Stimulated activated naive CD8-positive, alpha-beta T cell treated with anti-CD3 and anti-CD28 coated beads, Interleukin-15, Interleukin-2, amounts not matched to agents 100 ng/mL and 50 ng/mL, for 24 hours (primary cell): ENCODE data around the gene LCE1F.

ENCODE experiments used
- H3K27ac Mint-ChIP-seq: one replicate; pipeline ENCODE4 v1.8.0; 2021; ENCODE audit warnings: mild to moderate bottlenecking, mixed read lengths
- H3K27me3 Mint-ChIP-seq: one replicate; pipeline ENCODE4 v1.8.0; 2021; ENCODE audit warnings: mixed read lengths
- H3K36me3 Mint-ChIP-seq: one replicate; pipeline ENCODE4 v1.8.0; 2021; ENCODE audit warnings: low read depth, mixed read lengths
- H3K4me1 Mint-ChIP-seq: one replicate; pipeline ENCODE4 v1.8.0; 2021; ENCODE audit warnings: low read depth, mixed read lengths
- H3K4me3 Mint-ChIP-seq: one replicate; pipeline ENCODE4 v1.8.0; 2021; ENCODE audit warnings: mild to moderate bottlenecking, mixed read lengths
- H3K9me3 Mint-ChIP-seq: one replicate; pipeline ENCODE4 v1.8.0; 2021; ENCODE audit warnings: mixed read lengths

LCE1F gene, protein sequence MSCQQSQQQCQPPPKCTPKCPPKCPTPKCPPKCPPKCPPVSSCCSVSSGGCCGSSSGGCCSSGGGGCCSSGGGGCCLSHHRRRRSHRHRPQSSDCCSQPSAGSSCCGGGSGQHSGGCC

DNA sequence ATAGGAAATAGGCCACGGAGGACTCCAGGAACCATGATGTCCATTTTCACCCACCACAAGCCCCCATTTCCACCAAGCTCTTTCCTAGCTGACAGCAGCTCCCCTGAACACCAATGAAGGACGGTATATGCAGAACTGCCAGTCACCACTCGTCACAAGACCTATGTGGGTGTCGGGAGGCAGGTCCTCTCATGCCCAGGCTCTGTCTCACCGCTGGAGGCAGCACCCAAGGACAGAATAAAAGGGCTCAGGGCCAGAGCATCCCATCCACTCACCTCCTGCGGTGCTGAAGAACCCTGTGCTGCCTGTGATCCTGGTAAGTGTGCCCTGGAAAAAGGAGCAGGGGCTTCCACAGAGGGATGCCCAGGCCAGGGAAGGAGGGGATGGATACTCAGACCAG is at the start of gene LCE1F:
LCE1F (plus strand) TSS at position 266 of the 400 bp plus-strand sequence. CDS start 1,232 bp downstream, outside the sequence.
- peaks cover 30% of the 10 kb centered on the region for H3K27me3 Mint-ChIP-seq
- no peak within 1 kb of the TSS for H3K27ac Mint-ChIP-seq
- no peaks in the 10 kb centered on the region for H3K36me3 Mint-ChIP-seq
- peaks cover 7% of the 10 kb centered on the region for H3K9me3 Mint-ChIP-seq
- no peak within 1 kb of the TSS for H3K4me3 Mint-ChIP-seq
- H3K4me1 Mint-ChIP-seq, result no peaks in the 10 kb centered on the region

DNA sequence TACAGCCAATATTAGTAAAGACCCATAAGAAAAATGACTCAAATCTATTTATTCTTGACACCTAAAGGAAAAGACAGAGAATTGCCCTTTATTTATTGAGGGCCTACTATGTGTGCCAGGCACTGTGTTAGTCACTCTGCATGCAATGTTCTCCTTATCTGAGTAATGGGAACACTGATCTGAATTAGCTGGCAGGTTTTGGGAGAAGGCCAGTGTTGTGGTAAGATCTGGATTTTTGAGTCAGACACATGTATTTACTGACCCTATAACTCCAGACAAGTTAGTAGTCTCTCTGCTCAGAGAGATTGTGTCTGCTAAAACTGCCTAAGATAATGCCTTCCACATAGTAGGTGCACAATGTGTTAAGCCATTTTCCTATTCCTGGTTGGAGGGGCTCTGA is 49.7 kb upstream of the LCE1F start:
- H3K27ac Mint-ChIP-seq, result no peak overlapping the region
- no peaks in the 10 kb centered on the region for H3K9me3 Mint-ChIP-seq
- no peak overlapping the region for H3K4me3 Mint-ChIP-seq
- no peaks in the 10 kb centered on the region for H3K4me1 Mint-ChIP-seq
- peaks cover 12% of the 10 kb centered on the region for H3K27me3 Mint-ChIP-seq
- H3K36me3 Mint-ChIP-seq, result no peaks in the 10 kb centered on the region

DNA sequence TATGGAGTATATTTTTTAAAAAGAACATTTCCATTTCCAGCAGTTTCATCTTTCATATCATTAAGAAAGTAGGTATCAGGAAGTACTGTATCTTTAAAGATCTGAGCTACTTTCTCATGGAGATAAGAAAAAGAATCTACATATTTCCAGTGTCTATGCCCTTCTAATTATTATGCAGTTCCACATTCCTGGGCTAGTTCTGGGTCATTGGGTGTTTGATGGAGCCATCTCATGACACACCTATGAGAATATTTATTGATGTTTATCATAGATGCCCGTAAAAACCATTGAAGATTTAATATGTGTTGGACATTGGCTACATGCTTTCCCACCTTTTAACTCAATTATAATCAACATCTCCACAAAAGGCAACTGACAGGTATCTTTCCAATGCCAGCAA is 46.0 kb upstream of the LCE1F start:
- H3K27me3 Mint-ChIP-seq, result peaks cover 25% of the 10 kb centered on the region
- no peaks in the 10 kb centered on the region for H3K4me1 Mint-ChIP-seq
- H3K27ac Mint-ChIP-seq, result no peak overlapping the region
- no peak overlapping the region for H3K4me3 Mint-ChIP-seq
- H3K36me3 Mint-ChIP-seq, result no peaks in the 10 kb centered on the region
- no peaks in the 10 kb centered on the region for H3K9me3 Mint-ChIP-seq

DNA sequence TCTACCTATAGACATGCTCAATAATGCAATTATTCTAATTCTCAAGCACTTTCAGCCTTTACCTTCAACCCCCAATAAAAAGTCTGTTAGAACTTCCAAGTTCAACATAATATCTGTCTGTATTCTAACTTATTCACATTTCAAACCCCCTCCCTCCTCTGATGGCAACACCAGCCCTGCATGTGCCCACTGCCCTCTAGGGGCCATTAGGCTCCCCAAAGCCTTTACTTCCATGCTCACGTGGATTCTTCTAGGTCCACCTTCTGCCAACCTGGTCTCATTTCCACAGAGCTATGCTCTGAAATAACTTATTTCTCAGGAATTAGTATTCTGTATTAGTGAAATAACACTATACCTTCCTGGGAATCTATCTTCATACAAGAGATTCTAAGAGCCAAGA is 39.3 kb upstream of the LCE1F start:
- Mint-ChIP-seq H3K9me3 (no peaks in the 10 kb centered on the region), H3K27ac (no peak overlapping the region), H3K4me3 (no peak overlapping the region), H3K4me1 (no peaks in the 10 kb centered on the region), H3K27me3 (peaks cover 31% of the 10 kb centered on the region), H3K36me3 (no peaks in the 10 kb centered on the region)

DNA sequence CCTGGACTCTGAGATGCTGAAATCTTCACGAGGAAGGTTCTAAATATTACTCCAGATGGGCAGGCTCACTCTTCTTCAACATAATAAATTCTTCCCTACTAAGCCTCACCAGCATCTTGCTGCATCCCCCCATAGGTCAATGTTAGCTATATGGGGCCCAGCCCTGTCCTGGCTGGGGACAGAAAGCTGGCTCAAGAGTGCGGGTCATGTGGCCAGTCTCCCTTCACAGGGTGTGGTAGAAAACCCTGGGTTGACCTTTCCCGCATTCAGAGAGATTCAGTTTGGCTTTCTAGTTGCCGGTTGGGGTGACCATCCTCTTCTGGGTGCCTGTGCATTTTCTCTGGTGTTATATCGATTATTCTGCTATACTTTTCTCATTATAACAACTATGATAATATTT is 36.9 kb upstream of the LCE1F start:
- peaks cover 24% of the 10 kb centered on the region for H3K27me3 Mint-ChIP-seq
- no peaks in the 10 kb centered on the region for H3K4me1 Mint-ChIP-seq
- H3K27ac Mint-ChIP-seq, result no peak overlapping the region
- no peaks in the 10 kb centered on the region for H3K9me3 Mint-ChIP-seq
- H3K36me3 Mint-ChIP-seq, result no peaks in the 10 kb centered on the region
- no peak overlapping the region for H3K4me3 Mint-ChIP-seq

DNA sequence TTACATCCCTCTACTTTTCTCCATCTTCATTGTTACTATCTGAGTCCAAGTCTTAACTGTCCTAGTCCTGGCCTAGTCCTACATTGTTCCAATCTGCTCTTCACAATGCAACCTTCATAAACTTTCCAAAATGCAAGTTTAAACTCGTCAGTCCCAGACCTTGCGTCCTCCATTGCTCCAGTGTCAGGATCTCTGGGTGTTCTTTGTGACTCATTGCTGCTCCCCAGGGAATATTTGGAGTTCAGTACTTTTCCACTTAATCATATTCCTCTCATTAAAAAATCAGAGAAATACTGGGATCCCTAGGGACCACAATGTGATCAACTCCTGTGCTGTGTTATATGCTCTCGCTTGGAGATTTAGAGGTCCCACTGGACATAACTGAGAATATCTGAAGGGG is 35.1 kb upstream of the LCE1F start:
- no peak overlapping the region for H3K4me3 Mint-ChIP-seq
- H3K9me3 Mint-ChIP-seq, result no peaks in the 10 kb centered on the region
- H3K27ac Mint-ChIP-seq, result no peak overlapping the region
- H3K27me3 Mint-ChIP-seq, result peaks cover 23% of the 10 kb centered on the region
- H3K36me3 Mint-ChIP-seq, result no peaks in the 10 kb centered on the region
- H3K4me1 Mint-ChIP-seq, result no peaks in the 10 kb centered on the region

DNA sequence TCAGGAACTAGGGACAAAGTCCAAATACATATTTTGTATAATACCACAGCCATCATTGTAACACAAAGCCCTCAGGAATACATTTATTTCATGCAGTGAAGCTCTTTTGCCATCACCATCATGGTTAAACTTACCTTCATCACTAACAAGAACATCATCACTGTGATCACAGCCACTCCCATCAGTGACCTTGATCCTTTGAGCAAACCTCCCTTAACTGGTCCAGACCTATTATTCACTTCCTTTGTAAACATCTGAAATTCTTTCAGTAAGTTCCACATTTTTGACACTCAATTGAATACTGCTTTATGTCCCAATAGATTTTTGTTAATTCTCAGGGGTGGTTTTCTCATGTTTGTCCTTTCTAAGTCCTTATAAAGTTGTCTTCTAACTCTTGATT is 33.3 kb upstream of the LCE1F start:
- Mint-ChIP-seq H3K36me3 (no peaks in the 10 kb centered on the region), H3K27ac (no peak overlapping the region), H3K4me3 (no peak overlapping the region), H3K4me1 (no peaks in the 10 kb centered on the region), H3K9me3 (no peaks in the 10 kb centered on the region), H3K27me3 (peaks cover 24% of the 10 kb centered on the region)

DNA sequence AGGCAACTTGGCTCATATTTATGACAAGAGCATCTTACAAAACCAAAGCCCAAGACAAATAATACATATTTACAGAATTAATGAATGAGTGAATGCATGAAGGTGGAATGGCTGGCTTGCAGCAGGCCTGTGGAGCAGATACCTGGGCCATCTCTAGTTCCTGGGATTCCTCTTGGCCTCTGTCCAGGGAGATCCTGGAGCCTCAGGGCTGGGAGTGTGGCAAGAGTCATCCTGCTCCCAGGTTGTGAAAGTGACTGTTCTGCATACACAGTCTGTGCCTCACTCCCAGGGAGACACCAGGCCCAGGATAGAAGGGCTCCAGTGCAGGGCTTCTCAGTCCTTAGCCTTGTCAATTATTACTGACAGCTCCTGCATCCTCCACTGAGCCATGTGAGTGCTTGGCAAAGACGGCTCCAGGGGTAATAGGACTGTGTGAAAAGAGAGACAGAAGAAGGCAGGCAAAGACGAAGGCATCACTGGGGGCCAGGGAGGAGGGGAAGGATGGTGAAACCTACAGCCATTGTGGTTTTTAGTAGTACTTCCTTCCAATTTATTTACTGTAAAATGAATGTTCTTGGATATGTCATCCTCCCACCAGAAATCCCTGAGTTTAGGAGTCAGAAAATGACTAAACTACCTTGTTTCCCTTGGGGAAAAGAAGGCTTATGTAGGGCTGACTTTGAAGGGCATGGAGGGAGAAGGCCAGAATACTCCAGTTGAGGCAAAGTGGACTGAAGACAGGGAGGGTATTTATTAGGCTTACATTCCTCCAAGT is 31.4 kb upstream of the LCE1F start:
- H3K4me1 Mint-ChIP-seq, result no peaks in the 10 kb centered on the region
- H3K9me3 Mint-ChIP-seq, result no peaks in the 10 kb centered on the region
- peaks cover 18% of the 10 kb centered on the region for H3K27me3 Mint-ChIP-seq
- no peak overlapping the region for H3K27ac Mint-ChIP-seq
- H3K36me3 Mint-ChIP-seq, result no peaks in the 10 kb centered on the region
- no peak overlapping the region for H3K4me3 Mint-ChIP-seq

DNA sequence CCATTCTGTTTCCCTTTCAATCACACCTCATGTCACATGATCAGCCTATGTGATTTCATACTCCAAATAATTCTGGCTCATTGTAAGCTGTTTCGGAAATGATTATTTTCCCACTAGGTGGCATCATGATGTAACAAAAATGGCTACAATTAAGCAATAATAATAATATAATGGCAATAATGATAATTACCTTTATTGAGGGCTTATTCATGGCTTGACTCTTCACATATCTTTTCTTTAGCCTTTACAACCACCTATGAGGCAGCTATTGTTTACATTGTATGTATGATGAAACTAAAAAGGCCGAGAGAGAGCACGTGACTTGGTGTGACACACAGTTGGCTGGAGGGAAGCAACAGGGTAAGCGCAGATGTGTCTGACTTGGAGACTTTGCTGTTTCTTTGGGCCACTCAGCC is 29.6 kb upstream of the LCE1F start:
- Mint-ChIP-seq H3K4me3 (no peak overlapping the region), H3K36me3 (no peaks in the 10 kb centered on the region), H3K27me3 (peaks cover 13% of the 10 kb centered on the region), H3K4me1 (no peaks in the 10 kb centered on the region), H3K9me3 (no peaks in the 10 kb centered on the region), H3K27ac (no peak overlapping the region)

DNA sequence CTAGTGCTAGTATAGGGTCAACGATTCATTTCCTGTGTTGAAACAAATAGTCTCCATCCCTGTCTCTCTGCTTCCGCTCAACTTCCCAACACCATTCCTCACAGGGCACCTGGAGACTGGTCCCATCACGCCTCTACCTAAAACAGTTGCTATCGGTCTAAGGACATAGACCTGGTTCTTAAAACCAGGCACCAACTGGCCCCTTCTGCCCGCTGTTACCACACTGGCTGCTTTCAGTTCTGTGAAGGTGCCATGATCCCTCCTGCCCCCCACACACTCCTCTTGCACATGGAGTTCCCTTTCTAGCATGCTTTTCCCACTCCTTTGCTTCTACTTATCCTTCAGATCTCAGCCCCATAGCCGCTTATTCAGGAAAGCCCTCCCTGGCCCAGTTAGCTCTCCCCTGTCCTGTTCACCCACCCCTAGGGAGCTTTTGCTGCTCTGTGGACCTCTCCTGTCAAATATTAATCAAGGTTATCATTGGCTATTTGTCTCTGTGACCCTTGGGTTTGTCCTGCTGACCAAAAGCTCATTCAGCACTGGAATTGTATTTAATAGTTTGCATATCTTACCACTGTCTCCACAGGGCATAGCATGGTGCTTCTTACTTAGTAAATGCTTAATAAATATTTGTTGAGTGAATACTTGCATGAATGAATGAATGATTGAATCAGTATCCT is 29.0 kb upstream of the LCE1F start:
- H3K4me1 Mint-ChIP-seq, result no peaks in the 10 kb centered on the region
- no peak overlapping the region for H3K27ac Mint-ChIP-seq
- H3K27me3 Mint-ChIP-seq, result peaks cover 13% of the 10 kb centered on the region
- no peaks in the 10 kb centered on the region for H3K36me3 Mint-ChIP-seq
- no peaks in the 10 kb centered on the region for H3K9me3 Mint-ChIP-seq
- H3K4me3 Mint-ChIP-seq, result no peak overlapping the region

DNA sequence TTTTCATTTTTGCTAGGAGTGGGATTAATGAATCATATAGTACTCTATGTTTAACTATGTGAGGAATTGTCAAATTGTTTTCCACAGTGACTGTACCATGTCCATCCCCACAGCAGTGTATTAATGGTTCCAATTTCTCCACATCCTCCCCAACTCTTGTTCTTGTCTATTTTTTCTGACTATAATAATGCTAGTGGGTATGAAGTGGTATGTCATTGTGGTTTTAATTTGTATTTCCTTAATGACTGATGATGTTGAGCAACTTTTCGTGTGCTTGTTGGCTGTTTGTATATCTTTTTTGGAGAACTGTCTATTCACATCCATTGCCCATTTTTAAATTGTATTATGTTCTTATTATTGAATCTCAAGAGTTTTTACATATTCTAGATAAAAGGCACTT is 27.1 kb upstream of the LCE1F start:
- Mint-ChIP-seq H3K27ac (no peak overlapping the region), H3K4me1 (no peaks in the 10 kb centered on the region), H3K4me3 (no peak overlapping the region), H3K9me3 (no peaks in the 10 kb centered on the region), H3K36me3 (no peaks in the 10 kb centered on the region), H3K27me3 (peaks cover 25% of the 10 kb centered on the region)

DNA sequence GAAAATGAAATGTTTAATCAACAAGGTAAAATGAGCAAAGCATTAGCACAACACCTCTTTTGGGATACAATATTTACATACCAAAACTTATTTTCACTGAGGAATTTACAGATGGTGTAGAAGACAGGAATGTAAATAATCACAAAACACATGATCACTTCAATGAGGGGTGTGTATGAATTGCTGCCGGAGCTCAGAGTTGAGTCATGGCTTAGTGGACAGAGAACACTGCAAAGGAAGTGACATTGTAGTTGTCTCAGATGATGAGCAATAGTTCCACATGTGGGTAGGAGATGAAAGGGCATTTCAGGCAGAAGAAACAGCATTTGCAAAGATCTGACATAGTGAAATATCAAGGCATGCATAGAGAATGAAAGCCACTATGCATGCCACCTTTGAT is 22.7 kb upstream of the LCE1F start:
- H3K9me3 Mint-ChIP-seq, result no peaks in the 10 kb centered on the region
- H3K27me3 Mint-ChIP-seq, result peaks cover 46% of the 10 kb centered on the region
- no peaks in the 10 kb centered on the region for H3K4me1 Mint-ChIP-seq
- no peak overlapping the region for H3K4me3 Mint-ChIP-seq
- no peaks in the 10 kb centered on the region for H3K36me3 Mint-ChIP-seq
- no peak overlapping the region for H3K27ac Mint-ChIP-seq

DNA sequence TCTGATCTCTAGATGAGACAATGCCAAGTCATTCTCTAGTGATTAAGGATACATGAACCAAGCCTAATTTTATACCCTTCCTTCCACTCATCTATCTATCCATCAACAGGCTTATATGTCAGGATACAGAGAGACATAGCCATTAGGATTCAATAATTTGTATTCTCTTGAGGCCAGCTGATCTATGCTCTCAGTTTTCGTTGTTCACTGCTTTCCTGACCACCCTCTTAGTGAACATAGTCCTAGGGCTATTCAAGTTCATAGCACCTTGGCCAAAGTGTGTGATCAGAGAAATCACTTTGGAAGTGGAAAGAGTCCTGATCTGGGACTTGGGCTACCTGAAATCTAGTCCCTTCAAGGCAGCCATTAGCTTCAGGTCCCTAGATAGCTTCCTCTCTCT is 21.4 kb upstream of the LCE1F start:
- H3K9me3 Mint-ChIP-seq, result no peaks in the 10 kb centered on the region
- H3K27me3 Mint-ChIP-seq, result peaks cover 42% of the 10 kb centered on the region
- H3K36me3 Mint-ChIP-seq, result no peaks in the 10 kb centered on the region
- H3K4me3 Mint-ChIP-seq, result no peak overlapping the region
- no peaks in the 10 kb centered on the region for H3K4me1 Mint-ChIP-seq
- no peak overlapping the region for H3K27ac Mint-ChIP-seq

DNA sequence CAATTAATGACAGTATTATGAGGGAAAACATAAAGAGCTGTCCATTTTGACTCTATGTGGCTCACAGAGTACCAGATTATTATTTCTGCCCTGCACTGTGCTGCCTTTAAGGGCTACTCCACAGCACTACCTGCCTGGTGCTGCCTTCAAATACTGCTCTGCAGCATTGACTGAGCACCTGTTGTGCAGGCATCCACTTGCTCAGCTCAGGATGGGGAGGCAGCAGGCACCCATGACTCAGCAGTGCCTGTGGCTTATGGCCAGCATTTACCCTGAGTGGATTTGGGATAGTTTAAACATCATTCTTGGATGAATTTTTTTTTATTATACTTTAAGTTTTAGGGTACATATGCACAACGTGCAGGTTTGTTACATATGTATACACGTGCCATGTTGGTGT is 18.1 kb upstream of the LCE1F start:
- no peak overlapping the region for H3K4me3 Mint-ChIP-seq
- no peaks in the 10 kb centered on the region for H3K4me1 Mint-ChIP-seq
- no peak overlapping the region for H3K27ac Mint-ChIP-seq
- H3K36me3 Mint-ChIP-seq, result no peaks in the 10 kb centered on the region
- no peaks in the 10 kb centered on the region for H3K9me3 Mint-ChIP-seq
- peaks cover 37% of the 10 kb centered on the region for H3K27me3 Mint-ChIP-seq

DNA sequence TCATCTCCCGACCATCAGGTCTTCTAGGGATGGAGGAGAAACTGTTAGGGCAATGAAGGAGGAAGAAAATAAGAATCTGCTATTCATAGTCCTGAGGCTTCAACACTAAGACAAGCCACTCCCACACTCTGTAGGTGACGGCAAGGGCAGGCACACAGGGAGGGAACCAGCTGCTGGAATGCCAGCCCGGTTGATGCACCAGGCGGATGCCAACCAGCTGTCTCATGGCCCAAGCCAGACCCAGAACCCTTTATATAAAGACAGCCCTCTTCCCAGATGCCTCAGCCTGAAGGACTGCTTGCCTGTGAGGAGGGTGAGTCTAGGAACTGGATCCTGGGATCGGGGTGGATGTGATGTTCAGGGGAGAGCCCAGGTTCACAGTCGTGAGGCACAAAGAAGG is 17.2 kb upstream of the LCE1F start, which contains the start of gene KPRP:
KPRP (plus strand) TSS at position 279 of the 400 bp plus-strand sequence. CDS start 1,564 bp downstream, outside the sequence.
- H3K36me3 Mint-ChIP-seq, result no peaks in the 10 kb centered on the region
- no peak within 1 kb of the TSS for H3K4me3 Mint-ChIP-seq
- H3K27ac Mint-ChIP-seq, result no peak within 1 kb of the TSS
- H3K27me3 Mint-ChIP-seq, result peaks cover 30% of the 10 kb centered on the region
- no peaks in the 10 kb centered on the region for H3K9me3 Mint-ChIP-seq
- H3K4me1 Mint-ChIP-seq, result no peaks in the 10 kb centered on the region
